Adipose tissue (tissue), 3 donors: ENCODE measurements around the gene FNDC3A. TPM values are rescaled to one million over a fixed set of nuclear protein-coding genes. Genes with fewer than 3 reads are reported as not detected.
"Not testable (repeated sequence)": the region's sequence is repeated elsewhere in the genome, so short reads cannot be mapped to it uniquely, and the experiment has no call there.

Experiments
- H3K27ac ChIP-seq: one replicate; pipeline ENCODE4 v1.5.1; 2013; ENCODE audit warnings: low read depth, low read length
- WGBS, 3 donors: extraction: QIAGEN DNeasy Blood & Tissue Kit; methylation state at CpG; one replicate each; pipeline ENCODE4 v1.1.7; 2013; 5-methylcytosine and 5-hydroxymethylcytosine counted together
- polyA plus RNA-seq, 3 donors: library from polyadenylated mRNA; stranded (reverse); fragments of 200-250 nt; gene quantifications; one replicate each; pipeline ENCODE4 v1.2.3, GENCODE V29; 2013
- donor health status: healthy with polysubstance abuse.
- donor health status: Bipolar disorder and iron deficiency.
- donor health status: healthy.

Gene FNDC3A
- polyA plus RNA-seq, 3 donors = 12.7 to 23.2 (median 20.7) TPM

DNA sequence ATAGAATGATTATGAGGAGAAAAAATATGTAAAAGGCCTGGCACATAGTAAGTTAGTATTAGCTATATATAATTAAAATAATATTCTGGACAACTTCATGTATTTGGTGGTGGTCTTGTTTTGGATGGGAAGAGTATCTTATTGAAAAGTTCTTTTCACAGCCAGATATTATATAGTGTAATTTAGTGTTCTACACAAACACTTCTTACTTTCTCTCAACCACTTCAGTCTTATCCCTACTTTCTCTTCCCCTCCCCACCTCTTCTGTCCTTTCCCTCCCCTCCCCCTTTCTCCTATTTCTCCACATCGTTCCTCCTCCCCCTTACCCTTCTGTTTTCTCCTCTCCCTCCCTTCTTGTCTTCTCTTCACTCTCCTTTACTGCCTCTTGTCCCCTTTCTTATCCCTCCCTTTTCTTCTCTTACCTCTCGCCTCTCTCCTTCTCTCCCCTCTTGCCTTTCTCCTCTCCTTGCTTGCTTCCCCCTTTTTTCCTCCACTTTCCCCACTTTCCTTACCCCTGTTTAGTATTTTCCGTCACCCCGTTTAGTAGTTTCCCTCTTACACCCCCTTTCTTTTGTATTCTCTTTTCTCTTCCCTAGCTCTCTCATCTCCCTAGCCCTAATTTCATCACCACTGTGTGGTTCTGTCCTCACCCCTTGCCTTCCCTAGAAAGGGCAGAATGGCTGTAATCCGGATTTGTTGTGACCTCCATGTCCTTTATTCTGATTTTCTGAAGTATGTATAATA, 137.2 kb downstream of the FNDC3A start:
- 39 to 52% (median 43%) methylated on average over 5 of the region's 5 CpGs for WGBS, 3 donors
- H3K27ac ChIP-seq = no peak overlapping the region

DNA sequence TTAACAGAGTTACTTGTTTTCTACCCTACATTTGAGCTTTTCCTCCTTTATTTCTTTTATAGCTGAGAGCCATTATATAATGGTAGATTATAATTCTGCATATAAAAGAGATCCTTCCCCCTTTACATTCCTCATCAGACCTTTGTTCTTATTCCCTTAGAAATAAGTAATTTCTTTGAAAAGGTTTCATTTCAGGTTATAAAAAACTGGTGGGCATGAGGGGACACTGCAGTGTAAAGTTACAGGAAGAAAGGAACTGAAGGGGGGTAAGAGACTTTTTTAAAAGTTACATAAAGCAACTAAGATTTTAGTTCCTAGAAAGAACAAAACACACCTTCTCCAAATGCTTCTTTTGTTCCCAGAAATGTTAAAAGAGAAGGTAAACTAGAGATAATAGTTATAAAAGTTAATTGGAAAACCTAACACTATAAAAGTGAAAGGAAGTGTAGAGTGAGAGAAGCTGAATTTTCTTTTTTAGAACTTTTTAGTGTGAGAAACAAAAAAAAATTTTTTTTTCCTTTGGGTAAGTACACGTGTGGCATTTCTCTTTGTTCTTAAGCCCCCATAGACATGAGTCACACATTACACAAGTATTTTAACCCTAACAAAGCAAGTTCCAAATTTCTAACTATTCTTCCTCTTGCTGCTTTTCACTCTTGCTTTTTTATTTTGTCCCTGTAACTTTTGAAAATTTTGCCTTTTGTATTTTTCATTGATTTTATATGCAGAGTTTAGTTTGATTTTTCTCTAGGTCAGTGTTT, 138.0 kb downstream of the FNDC3A start:
- no peak overlapping the region for H3K27ac ChIP-seq
- 6 to 9% (median 7%) methylated on average over 1 of the region's 1 CpG for WGBS, 3 donors

DNA sequence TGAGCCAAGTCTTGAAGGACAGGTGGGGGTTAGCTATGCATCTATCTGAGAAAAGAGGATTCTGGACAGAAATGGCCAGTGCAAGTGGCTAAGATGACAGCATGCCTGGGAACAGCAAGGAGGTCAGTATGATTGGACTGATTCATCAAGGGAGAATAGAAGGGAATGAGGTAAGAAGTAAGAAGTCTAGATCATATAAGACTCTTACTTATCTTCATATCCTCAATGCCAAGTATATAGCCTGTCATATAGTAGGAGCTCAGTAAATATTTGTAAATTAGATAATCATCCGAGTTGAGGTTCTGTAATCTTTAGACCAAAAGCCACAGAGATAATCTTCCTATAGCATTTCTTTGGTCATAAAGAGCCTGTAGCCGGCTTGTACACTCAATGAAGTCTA, 141.2 kb downstream of the FNDC3A start:
- 82 to 95% (median 93%) methylated on average over 2 of the region's 2 CpGs for WGBS, 3 donors
- no peak overlapping the region for H3K27ac ChIP-seq

DNA sequence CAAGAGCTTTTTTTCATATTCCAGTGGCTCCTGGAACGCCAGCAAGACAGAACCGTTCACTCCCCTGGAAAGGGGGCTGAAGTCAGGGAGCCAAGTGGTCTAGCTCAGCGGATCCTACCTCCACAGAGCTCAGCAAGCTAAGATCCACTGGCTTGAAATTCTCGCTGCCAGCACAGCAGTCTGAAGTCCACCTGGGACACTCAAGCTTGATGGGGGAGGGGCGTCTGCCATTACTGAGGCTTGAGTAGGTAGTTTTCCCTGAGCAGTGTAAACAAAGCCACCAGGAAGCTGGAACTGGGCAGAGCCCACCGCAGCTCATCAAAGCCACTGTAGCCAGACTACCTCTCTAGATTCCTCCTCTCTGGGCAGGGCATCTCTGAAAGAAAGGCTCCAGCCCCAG, 142.7 kb downstream of the FNDC3A start:
- WGBS, 3 donors = 89 to 98% (median 96%) methylated on average over 6 of the region's 6 CpGs

DNA sequence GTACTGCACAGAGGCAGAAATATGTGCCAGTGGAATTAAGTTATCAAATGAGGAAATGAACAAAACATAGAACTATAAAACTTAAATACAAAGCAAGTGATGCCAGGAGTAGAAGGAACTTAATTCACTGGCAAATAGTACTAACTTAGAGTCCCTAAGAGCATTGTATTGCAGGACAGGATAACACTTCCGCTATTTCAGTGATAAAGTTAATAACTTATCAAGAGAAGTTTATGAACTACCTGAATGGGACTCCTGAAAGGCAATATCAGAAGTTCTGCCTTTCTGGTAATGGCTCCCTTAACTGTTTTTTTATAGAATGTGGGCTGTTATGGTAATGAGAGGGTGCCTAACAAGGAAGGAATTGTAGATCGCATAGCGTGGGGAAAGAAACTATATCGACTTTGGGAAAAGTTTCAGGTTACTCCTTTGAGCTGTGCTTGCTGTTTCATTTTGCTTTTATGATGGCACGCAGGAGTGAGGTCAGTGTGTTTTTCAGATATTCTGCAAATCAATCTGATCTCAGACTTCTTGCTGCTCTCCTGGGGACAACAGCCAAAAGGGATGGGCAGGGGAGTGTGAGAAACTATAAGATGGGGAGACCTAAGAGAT, 149.1 kb downstream of the FNDC3A start:
- 60 to 77% (median 74%) methylated on average over 5 of the region's 5 CpGs for WGBS, 3 donors
- no peak overlapping the region for H3K27ac ChIP-seq

More for the DNA sequence above, 142.7 kb downstream of the FNDC3A start:
- not testable (repeated sequence) for H3K27ac ChIP-seq

DNA sequence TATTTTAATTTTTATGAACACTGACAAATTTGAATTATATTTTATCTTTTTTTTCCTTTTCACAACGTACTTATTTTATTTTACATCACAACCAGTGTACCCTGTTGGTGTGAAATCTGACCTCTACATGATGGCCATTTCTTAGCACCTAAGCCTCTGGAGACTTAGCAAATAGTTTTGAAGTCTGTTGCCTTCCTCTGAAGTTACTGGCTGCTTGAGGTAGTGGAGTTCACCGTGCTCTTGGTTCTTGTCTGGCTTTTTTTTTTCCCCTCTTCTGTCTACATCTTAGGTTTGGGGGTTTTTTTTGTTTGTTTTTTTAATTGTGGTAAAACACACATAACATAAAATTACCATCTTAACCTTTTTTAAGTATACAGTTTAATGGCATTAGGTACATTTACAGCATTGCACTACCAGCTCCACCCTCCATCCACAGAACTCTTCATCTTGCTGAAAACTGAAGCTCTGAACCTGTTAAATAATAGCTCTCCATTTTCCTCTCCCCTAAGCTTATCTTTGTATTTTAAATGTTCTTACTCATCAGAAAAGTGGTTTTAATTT, 150.3 kb downstream of the FNDC3A start:
- H3K27ac ChIP-seq = no peak overlapping the region
- 38 to 61% (median 43%) methylated on average over 2 of the region's 2 CpGs for WGBS, 3 donors

DNA sequence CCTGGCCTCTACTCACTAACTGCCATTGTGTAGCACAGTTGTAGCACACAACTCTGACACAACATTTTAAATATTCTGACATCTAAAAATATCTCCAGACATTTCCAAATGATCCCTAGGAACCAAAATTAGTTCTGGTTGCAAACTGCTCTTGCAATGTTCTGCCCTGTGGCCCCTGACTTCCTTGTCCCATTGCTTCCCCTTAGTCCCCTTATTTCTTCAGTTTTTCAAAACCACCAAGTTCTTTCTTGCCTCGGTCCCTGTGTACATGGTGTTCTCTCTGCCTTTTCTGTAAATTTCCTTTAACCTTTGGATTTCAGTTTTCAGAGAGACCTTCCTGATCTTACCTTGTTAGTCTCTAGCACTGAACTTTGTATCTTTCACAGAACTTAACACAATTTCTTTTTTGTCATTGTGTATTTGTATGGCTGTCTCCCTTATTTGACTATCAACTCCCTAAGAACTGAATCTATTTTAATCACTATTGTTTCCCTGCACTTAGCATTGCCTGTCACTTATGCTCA, 156.8 kb downstream of the FNDC3A start:
- 62 to 96% (median 77%) methylated on average over 1 of the region's 1 CpG for WGBS, 3 donors
- no peak overlapping the region for H3K27ac ChIP-seq

DNA sequence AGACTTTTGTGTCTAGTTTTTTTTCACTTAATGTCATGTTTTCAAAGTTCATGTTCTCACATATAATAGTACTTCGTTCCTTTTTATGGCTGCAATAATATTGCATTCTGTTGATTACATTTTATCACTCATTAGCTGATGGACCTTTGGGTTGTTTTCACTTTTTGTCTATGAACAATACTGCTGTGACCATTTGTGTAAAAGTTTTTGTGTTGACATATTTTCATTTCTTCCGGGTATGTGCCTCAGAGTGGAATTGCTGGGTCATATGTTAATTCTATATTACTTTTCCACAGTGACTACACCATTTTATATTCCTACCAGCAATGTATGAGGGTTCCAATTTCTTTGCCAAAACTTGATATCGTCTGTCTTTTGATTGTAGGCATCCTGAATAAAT, 158.6 kb downstream of the FNDC3A start:
- 93 to 98% (median 94%) methylated on average over 3 of the region's 3 CpGs for WGBS, 3 donors
- no peak overlapping the region for H3K27ac ChIP-seq

DNA sequence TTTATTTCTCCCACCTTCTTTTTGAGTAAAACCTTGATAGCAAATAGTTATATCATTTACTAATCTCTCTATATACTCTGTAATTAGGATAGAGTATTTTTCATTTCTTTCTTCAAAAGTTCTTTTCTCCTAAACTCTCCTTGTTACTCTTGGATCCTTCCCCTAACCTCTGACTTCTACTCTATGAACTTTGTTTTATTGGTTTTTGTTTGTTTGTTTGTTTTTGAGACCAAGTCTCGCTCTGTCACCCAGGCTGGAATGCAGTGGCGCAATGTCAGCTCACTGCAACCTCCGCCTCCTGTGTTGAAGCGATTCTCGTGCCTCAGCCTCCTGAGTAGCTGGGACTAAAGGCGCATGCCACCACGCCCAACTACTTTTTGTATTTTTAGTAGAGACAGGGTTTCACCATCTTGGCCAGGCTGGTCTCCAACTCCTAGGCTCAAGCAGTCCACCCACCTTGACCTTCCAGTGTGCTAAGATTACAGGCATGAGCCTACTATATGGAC, 161.5 kb downstream of the FNDC3A start:
- WGBS, 3 donors = 96 to 97% (median 97%) methylated on average over 7 of the region's 7 CpGs
- not testable (repeated sequence) for H3K27ac ChIP-seq

DNA sequence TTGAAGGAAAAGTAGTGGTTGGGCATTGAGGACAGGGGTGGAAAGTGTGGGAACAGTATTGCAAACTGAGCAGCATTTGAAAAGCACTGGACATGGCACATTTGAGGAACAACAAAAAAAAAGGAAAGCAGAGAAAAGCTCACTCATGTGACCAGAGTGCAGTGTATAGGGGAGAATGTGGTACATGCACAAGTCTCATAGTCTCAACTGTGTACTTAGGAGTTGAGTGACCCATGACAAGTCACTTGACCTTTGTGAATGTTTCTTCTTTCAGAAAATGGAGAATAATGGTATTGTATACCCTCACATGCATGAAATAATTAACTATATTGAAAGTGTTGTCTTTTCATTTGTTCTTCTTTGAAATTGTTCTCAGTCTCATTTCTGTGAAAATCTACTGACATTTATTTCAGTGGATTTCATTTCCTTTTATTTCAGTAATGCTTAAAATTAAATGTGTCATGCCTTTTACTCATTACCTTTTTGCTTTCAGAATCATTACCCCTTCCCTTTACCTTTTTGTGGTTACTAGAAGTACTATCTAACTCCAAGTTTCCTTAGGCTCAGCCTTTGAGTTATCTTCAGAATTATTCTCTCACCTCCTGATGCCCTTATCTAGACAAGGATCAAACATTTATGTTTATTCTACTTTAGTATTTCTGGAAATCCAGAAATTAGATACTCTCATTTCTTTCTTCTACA, 165.3 kb downstream of the FNDC3A start:
- H3K27ac ChIP-seq = no peak overlapping the region

DNA sequence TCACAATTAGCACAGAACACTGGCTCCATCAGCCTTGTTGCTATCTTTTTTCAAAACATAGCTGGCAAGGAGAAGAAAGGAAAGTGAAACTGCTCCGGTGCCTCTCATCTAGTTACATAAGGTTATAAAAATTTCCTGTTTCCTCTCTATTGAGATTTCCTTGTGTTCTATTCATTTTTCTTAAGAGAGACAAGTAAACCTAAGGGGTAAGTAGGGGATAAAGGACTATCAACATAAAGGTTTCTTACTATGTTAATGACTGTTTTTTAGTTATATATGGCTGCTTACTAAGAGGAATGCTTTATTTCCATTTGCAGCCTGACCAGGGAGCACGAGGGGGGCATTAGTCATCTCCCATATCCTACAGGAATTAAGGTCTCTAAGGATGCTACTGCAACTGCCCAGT, 171.2 kb downstream of the FNDC3A start:
- no peak overlapping the region for H3K27ac ChIP-seq

DNA sequence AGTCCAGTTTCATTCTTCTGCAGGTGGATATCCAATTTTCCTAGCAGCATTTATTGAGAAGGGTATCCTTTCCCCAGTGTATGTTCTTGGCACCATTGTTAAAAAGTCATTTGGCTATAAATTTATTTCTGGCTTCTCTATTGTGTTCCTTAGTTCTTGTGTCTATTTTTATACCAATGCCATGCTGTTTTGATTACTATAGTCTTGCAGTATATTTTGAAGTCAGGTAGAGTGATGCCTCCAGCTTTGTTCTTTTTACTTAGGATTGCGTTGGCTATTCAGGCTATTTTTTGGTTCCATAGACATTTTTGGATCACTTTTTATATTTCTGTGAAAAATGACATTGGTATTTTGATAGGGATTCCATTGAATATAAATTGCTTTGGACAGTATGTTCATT, 172.7 kb downstream of the FNDC3A start:
- 99 to 100% (median 100%) methylated on average over 1 of the region's 1 CpG for WGBS, 3 donors
- no peak overlapping the region for H3K27ac ChIP-seq

More for the DNA sequence above, 171.2 kb downstream of the FNDC3A start:
- WGBS, 3 donors = 22 to 63% (median 25%) methylated on average over 2 of the region's 2 CpGs

DNA sequence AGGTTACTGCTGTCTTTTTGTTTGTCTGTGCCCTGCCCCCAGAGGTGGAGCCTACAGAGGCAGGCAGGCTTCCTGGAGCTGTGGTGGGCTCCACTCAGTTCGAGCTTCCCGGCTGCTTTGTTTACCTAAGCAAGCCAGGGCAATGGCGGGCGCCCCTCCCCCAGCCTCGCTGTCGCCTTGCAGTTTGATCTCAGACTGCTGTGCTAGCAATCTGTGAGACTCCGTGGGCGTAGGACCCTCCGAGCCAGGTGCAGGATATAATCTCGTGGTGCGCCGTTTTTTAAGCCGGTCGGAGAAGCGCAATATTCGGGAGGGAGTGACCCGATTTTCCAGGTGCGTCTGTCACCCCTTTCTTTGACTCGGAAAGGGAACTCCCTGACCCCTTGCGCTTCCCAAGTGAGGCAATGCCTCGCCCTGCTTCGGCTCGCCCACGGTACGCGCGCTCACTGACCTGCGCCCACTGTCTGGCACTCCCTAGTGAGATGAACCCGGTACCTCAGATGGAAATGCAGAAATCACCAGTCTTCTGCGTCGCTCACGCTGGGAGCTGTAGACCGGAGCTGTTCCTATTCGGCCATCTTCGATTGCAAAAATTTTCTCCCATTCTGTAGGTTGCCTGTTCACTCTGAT, 182.4 kb downstream of the FNDC3A start:
- H3K27ac ChIP-seq = not testable (repeated sequence)
- 91 to 97% (median 93%) methylated on average over 29 to 35 of the region's 35 CpGs for WGBS, 3 donors

DNA sequence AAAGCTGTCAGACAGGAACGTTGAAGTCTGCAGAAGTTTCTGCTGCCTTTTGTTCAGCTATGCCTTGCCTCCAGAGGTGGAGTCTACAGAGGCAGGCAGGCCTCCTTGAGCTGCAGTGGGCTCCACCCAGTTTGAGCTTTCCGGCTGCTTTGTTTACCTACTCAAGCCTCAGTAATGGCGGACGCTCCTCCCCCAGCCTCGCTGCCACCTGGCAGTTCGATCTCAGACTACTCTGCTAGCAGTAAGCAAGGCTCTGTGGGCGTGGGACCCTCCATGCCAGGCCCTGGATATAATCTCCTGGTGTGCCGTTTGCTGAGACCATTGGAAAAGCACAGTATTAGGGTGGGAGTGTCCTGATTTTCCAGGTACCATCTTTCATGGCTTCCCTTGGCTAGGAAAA, 187.4 kb downstream of the FNDC3A start:
- WGBS, 3 donors = 97 to 99% (median 97%) methylated on average over 8 of the region's 8 CpGs
- not testable (repeated sequence) for H3K27ac ChIP-seq

DNA sequence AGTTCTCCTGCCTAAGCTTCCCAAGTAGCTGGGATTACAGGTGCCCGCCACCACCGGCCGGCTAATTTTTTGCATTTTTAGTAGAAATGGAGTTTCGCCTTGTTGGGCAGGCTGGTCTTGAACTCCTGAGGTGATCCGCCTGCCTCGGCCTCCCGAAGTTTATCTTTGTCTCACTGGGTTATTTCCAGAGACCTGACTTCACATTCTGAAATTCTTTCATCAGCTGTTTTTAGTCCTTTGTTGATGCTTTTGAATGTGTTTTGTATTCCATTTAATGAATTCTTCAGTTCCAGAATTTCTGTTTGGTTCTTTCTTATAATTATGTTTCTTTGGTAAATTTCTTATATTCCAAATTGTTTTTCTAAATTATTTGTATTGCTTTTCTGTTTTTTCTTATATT, 189.0 kb downstream of the FNDC3A start:
- 98 to 100% (median 99%) methylated on average over 7 of the region's 7 CpGs for WGBS, 3 donors
- no peak overlapping the region for H3K27ac ChIP-seq

DNA sequence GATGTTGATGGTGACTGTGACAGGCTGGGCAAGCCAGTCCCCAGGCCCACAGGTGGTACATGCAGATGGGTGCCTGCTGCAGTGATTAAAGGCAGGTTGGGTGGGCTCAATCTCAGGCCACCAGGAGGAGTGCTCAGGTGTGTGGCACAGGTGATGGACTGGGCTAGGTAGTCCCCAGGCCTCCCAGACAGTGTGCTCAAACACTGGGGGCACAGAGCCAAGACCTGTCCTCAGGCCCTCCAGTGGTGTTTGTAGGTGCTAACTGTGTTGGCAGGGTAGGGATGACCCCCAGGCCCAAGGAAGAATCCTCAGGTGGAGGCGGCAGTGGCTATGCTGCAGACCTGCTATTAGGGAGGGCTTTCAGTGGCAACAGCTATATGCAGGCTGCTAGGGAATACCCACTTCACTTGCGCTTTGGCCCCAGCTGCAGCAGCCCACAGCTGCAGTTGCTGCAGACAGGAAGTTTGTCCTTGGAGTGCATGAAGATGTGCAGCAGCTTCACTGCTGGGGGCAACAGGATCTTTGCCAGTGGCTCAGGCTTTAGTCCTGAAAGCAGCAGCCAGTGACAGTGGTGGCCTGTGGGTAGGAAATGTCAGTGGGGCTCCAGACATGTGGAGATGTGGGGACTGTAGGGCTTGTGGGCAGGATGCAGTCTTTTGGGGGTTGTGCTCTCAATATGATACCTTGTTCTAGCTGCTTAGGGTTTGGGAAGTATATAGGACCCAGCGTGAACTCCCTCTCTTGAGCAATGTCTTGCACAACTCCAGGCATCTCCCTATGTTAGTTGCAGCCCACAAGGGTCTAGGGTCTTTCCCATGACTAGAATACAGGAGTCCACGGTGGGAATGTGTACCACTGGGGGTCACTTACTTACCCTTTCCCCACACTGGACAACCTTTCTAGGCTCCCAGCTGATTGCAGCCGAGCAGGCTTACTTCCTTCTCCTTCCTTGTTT, 190.4 kb downstream of the FNDC3A start:
- WGBS, 3 donors = 72 to 95% (median 73%) methylated on average over 5 of the region's 5 CpGs
- H3K27ac ChIP-seq = no peak overlapping the region

DNA sequence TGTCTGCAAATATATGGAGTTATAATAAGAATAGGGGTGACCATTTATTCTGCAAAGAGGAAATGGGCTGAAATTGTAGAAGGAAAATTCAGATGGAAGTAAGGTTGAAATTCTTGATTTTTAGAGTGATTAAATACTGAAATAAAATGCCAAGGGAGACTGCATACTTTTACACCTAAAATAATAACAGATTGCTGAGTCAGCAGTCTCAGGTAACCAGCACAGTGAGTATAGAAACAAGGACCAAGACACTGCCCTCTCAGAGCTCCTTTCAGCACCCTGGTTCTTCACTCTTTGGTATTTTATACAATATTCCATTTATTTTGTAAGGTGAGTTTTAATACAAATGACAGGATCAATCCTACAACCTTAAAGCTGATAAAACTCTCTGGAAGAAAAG, 195.6 kb downstream of the FNDC3A start:
- H3K27ac ChIP-seq = no peak overlapping the region
